ENCODE measurements around the gene NUMA1. TPM values are rescaled to one million over a fixed set of nuclear protein-coding genes. Genes with fewer than 3 reads are reported as not detected.

The NUMA1 gene
- total and polyA plus RNA-seq, 2 of the 13 experiments (the other 11 are each of a cell fraction or from before 2014, with no cell fraction given) = 57.3 to 60.2 TPM

- POLR2A ChIA-PET = no interaction called here
- WGBS (ENCODE audit: low lambda C conversion rate) = 3% methylated on average over 3 of the region's 3 CpGs
- Histone ChIP-seq H3K4me1 (ENCODE audit: insufficient read depth, low read length) (peaks cover 5% of the 10 kb centered on the region; the same call in 1 of the 2 replicates), H3K4me2 (ENCODE audit: low read depth, low read length) (no peak overlapping the region), H3K27me3 (ENCODE audit: control insufficient read depth in 1 of 2, insufficient read depth in 2 of 2, low read length in 2 of 2) (peaks cover 1 to 3% of the 10 kb centered on the region in 2 experiments; a peak in 2 of 5 replicates), H3K36me3 (replicated peaks in 1 of 2; ENCODE audit: control insufficient read depth in 1 of 2, insufficient read depth in 2 of 2, low read length in 2 of 2) (no peaks in the 10 kb centered on the region), H3K9me3 (ENCODE audit: low read length) (peaks cover 9% of the 10 kb centered on the region), H3K79me2 (ENCODE audit: insufficient read depth, low read length) (no peaks in the 10 kb centered on the region), H3K27ac (ENCODE audit: extremely low read length, insufficient read depth, low read length) (no peak overlapping the region), H2AFZ (ENCODE audit: low read length) (no peak overlapping the region), H4K20me1 (ENCODE audit: insufficient read depth, low read length) (no peaks in the 10 kb centered on the region), H3K4me3 (replicated peaks in 1 of 3; ENCODE audit: insufficient read depth in 1 of 3, low read depth in 2 of 3, low read length in 3 of 3) (no peak overlapping the region), H3K9ac (ENCODE audit: insufficient read depth, low read depth, low read length) (no peak overlapping the region)
- DNase-seq (ENCODE audit: low spot score) (no peak), ATAC-seq (no peak), FAIRE-seq (no peak)
- TF ChIP-seq, protein P1, sequence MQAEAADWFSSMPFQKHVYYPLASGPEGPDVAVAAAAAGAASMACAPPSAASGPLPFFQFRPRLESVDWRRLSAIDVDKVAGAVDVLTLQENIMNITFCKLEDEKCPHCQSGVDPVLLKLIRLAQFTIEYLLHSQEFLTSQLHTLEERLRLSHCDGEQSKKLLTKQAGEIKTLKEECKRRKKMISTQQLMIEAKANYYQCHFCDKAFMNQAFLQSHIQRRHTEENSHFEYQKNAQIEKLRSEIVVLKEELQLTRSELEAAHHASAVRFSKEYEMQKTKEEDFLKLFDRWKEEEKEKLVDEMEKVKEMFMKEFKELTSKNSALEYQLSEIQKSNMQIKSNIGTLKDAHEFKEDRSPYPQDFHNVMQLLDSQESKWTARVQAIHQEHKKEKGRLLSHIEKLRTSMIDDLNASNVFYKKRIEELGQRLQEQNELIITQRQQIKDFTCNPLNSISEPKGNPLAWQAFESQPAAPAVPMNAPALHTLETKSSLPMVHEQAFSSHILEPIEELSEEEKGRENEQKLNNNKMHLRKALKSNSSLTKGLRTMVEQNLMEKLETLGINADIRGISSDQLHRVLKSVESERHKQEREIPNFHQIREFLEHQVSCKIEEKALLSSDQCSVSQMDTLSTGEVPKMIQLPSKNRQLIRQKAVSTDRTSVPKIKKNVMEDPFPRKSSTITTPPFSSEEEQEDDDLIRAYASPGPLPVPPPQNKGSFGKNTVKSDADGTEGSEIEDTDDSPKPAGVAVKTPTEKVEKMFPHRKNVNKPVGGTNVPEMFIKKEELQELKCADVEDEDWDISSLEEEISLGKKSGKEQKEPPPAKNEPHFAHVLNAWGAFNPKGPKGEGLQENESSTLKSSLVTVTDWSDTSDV (CRISPR knock-in tag; IDR thresholded peaks at IDR 0.05) = no peak
- TF ChIP-seq, protein P2, sequence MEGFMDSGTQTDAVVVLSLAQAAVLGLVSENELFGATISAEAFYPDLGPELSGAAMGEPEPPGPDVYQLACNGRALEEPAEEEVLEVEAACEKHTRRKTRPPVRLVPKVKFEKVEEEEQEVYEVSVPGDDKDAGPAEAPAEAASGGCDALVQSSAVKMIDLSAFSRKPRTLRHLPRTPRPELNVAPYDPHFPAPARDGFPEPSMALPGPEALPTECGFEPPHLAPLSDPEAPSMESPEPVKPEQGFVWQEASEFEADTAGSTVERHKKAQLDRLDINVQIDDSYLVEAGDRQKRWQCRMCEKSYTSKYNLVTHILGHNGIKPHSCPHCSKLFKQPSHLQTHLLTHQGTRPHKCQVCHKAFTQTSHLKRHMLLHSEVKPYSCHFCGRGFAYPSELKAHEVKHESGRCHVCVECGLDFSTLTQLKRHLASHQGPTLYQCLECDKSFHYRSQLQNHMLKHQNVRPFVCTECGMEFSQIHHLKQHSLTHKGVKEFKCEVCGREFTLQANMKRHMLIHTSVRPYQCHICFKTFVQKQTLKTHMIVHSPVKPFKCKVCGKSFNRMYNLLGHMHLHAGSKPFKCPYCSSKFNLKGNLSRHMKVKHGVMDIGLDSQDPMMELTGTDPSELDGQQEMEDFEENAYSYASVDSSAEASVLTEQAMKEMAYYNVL (CRISPR knock-in tag; IDR thresholded peaks at IDR 0.05; ENCODE audit: borderline replicate concordance) = no peak
- TF ChIP-seq RXRB (CRISPR knock-in tag; IDR thresholded peaks at IDR 0.05; ENCODE audit: borderline replicate concordance) (no peak), ZNF329 (CRISPR knock-in tag; IDR thresholded peaks at IDR 0.05; ENCODE audit: low read depth) (no peak)
- CTCF ChIA-PET (ENCODE audit: low intra/inter-chr PET ratio, low total read pairs) = no interaction called here
- intact Hi-C loops (cut with micrococcal nuclease; ENCODE audit: unreplicated experiment) = no loop called here
- BruUV-seq (replicated peaks) = no TSS peak
- in situ Hi-C loops (cut with HindIII; ENCODE audit: extremely low pct_ligation_motif_present, low pct_unique_long_range_greater_than_20kb) = no loop called here
Measured at GRCh38 chr11:72123117-72123653, 42.8 kb upstream of the NUMA1 start.
